IMR-90 (cell line): ENCODE data around the gene TMEM212. TPM values are rescaled to one million over a fixed set of nuclear protein-coding genes. Genes with fewer than 3 reads are reported as not detected.
"Not testable (repeated sequence)": the region's sequence is repeated elsewhere in the genome, so short reads cannot be mapped to it uniquely, and the experiment has no call there.

Experiments used
- ATAC-seq: fragments of 200-7000 bp; cut with Tn5 transposase; 2 replicates; pipeline ENCODE4 v1.9.1; 2020; ENCODE audit warnings: low read depth, mild to moderate bottlenecking, moderate library complexity
- BruUV-seq: library from RNA; stranded (reverse); fragments of 400-500 nt; replicated peaks from 2 replicates; lab custom pipeline; 2021; lab: Mats Ljungman, UMichigan
- CTCF ChIA-PET: fragments of 300-600 bp; formaldehyde crosslinking; extraction: SDS; loops from one replicate; lab custom pipeline; 2021; ENCODE audit warnings: antibody characterized with exemption; lab: Yijun Ruan, JAX
- POLR2A ChIA-PET: fragments of 300-600 bp; sonication (Branson Sonifier 250); formaldehyde crosslinking; loops from one replicate; lab custom pipeline; 2022; ENCODE audit warnings: antibody characterized with exemption; ENCODE audit not compliant: unreplicated experiment; lab: Charles Lee
- DNase-seq: peaks from one replicate; pipeline ENCODE4 v3.0.0; 2013
- H2AFZ ChIP-seq: replicated peaks from 2 replicates; pipeline ENCODE3; 2013; ENCODE audit warnings: low read length, mild to moderate bottlenecking; ENCODE audit not compliant: poor library complexity
- H2AK5ac ChIP-seq: 2 replicates; pipeline ENCODE4 v1.6.1; 2013; ENCODE audit warnings: low read depth, low read length, inconsistent platforms
- H2AK9ac ChIP-seq: replicated peaks from 2 replicates; pipeline ENCODE3; 2013; ENCODE audit warnings: mild to moderate bottlenecking, low read depth, low read length, moderate library complexity; ENCODE audit not compliant: poor library complexity
- H2BK120ac ChIP-seq: 2 replicates; pipeline ENCODE4 v1.6.1; 2013; ENCODE audit warnings: low read depth, low read length, inconsistent platforms
- H2BK15ac ChIP-seq: 3 replicates; pipeline ENCODE4 v1.6.1; 2013; ENCODE audit warnings: low read depth, low read length, inconsistent platforms
- H2BK20ac ChIP-seq: 2 replicates; pipeline ENCODE4 v1.6.1; 2013; ENCODE audit warnings: low read depth, mild to moderate bottlenecking, inconsistent platforms, low read length, moderate library complexity
- H2BK5ac ChIP-seq: 2 replicates; pipeline ENCODE4 v1.6.1; 2013; ENCODE audit warnings: mild to moderate bottlenecking, low read depth, low read length, inconsistent platforms; ENCODE audit not compliant: poor library complexity, severe bottlenecking
- H3K14ac ChIP-seq: replicated peaks from 2 replicates; pipeline ENCODE4 v1.6.1; 2013; ENCODE audit warnings: low read depth, low read length, inconsistent platforms
- H3K18ac ChIP-seq: 2 replicates; pipeline ENCODE4 v1.6.1; 2013; ENCODE audit warnings: low read depth, low read length, control low read depth
- H3K23ac ChIP-seq: 2 replicates; pipeline ENCODE4 v1.6.1; 2013; ENCODE audit warnings: low read depth, low read length, inconsistent platforms
- H3K27ac ChIP-seq: 2 replicates; pipeline ENCODE4 v1.5.1; 2013; ENCODE audit warnings: mild to moderate bottlenecking, control low read depth, low read length; ENCODE audit not compliant: insufficient read depth
- H3K27me3 ChIP-seq: 2 replicates; pipeline ENCODE4 v1.6.1; 2013; ENCODE audit warnings: low read length; ENCODE audit not compliant: control insufficient read depth, insufficient read depth
- H3K36me3 ChIP-seq: 2 replicates; pipeline ENCODE4 v1.6.1; 2013; ENCODE audit warnings: low read length, mixed read lengths; ENCODE audit not compliant: control insufficient read depth, insufficient read depth
- H3K4ac ChIP-seq: 2 replicates; pipeline ENCODE4 v1.6.1; 2013; ENCODE audit warnings: low read depth, low read length, inconsistent platforms
- H3K4me1 ChIP-seq: 2 replicates; pipeline ENCODE4 v1.6.1; 2013; ENCODE audit warnings: low read length, mixed read lengths; ENCODE audit not compliant: control insufficient read depth, insufficient read depth
- H3K4me2 ChIP-seq: 2 replicates; pipeline ENCODE4 v1.6.1; 2013; ENCODE audit warnings: low read depth, mild to moderate bottlenecking, control low read depth, low read length, moderate library complexity
- H3K4me3 ChIP-seq: 2 replicates; pipeline ENCODE4 v1.5.1; 2013; ENCODE audit warnings: low read depth, mild to moderate bottlenecking, control low read depth, low read length, moderate library complexity; ENCODE audit not compliant: insufficient read depth
- H3K56ac ChIP-seq: 2 replicates; pipeline ENCODE4 v1.6.1; 2013; ENCODE audit warnings: low read length, inconsistent platforms; ENCODE audit not compliant: insufficient read depth; ENCODE audit errors: extremely low read depth
- H3K79me1 ChIP-seq, 2 experiments: 2 replicates each; pipeline ENCODE4 v1.6.1; 2013; ENCODE audit warnings: low read length in 2 of 2, inconsistent platforms in 1 of 2, low read depth in 1 of 2
- H3K9ac ChIP-seq: 2 replicates; pipeline ENCODE4 v1.6.1; 2013; ENCODE audit warnings: low read depth, low read length, control low read depth
- H3K9me1 ChIP-seq: 2 replicates; pipeline ENCODE4 v1.6.1; 2013; ENCODE audit warnings: low read length, inconsistent platforms; ENCODE audit not compliant: insufficient read depth
- H3K9me3 ChIP-seq: 2 replicates; pipeline ENCODE4 v1.6.1; 2013; ENCODE audit warnings: low read length; ENCODE audit not compliant: control insufficient read depth, insufficient read depth
- H4K20me1 ChIP-seq: 2 replicates; pipeline ENCODE4 v1.6.1; 2013; ENCODE audit warnings: low read length, inconsistent platforms; ENCODE audit not compliant: insufficient read depth
- H4K5ac ChIP-seq: 2 replicates; pipeline ENCODE4 v1.6.1; 2013; ENCODE audit warnings: mild to moderate bottlenecking, low read depth, low read length, control low read depth
- H4K8ac ChIP-seq, 2 experiments: 2 replicates each; pipeline ENCODE4 v1.6.1; 2013; ENCODE audit warnings: low read depth in 2 of 2, low read length in 2 of 2, control low read depth in 1 of 2, inconsistent platforms in 1 of 2
- H4K91ac ChIP-seq: 2 replicates; pipeline ENCODE4 v1.6.1; 2013; ENCODE audit warnings: low read depth, low read length, inconsistent platforms; ENCODE audit not compliant: insufficient read depth
- CEBPB ChIP-seq: IDR thresholded peaks from 2 replicates; pipeline ENCODE4 v1.6.1; 2012; ENCODE audit warnings: low read depth, low read length, improper control_type of control experiment
- POLR2A ChIP-seq: IDR thresholded peaks from 2 replicates; pipeline ENCODE4 v1.6.1; 2012; ENCODE audit warnings: mild to moderate bottlenecking, low read depth, low read length
- RFX5 ChIP-seq: IDR thresholded peaks from 2 replicates; pipeline ENCODE4 v1.8.0; 2012; ENCODE audit warnings: low read depth, mild to moderate bottlenecking, low read length, moderate library complexity
- WGBS, 2 experiments: methylation state at CpG; one replicate each; pipeline versions ENCODE4 v1.1.5 to v1.1.7; 2013; ENCODE audit warnings: missing lambda C conversion rate in 2 of 2; ENCODE audit not compliant: insufficient read length in 1 of 2; ENCODE audit errors: extremely low coverage in 2 of 2; 5-methylcytosine and 5-hydroxymethylcytosine counted together
- dilution Hi-C: fragments of 300-500 bp; cut with HindIII; formaldehyde crosslinking; loops from one replicate; pipeline ENCODE4 v1.14.3; 2018; ENCODE audit warnings: low sequenced_read_pairs; ENCODE audit not compliant: unreplicated experiment
- in situ Hi-C: fragments of 300-500 bp; cut with MboI; formaldehyde crosslinking; loops from 3 replicates; pipeline ENCODE4 v1.14.3; 2019; ENCODE audit warnings: low sequenced_read_pairs, inconsistent platforms, mixed read lengths
- intact Hi-C: fragments of 100-400 bp; cut with micrococcal nuclease; formaldehyde crosslinking; loops from 2 replicates; pipeline ENCODE4 v1.10.0; 2022
- polyA plus RNA-seq, 3 experiments: library from polyadenylated mRNA; depleted of rRNA; stranded (reverse); fragments of >200 nt; gene quantifications; 2 replicates each; pipeline ENCODE4 v1.2.3, GENCODE V29; 2012; ENCODE audit warnings: low replicate concordance in 1 of 3
- total RNA-seq: library from RNA; depleted of rRNA; stranded (reverse); fragments of >200 nt; gene quantifications from 2 replicates; pipeline ENCODE4 v1.2.3, GENCODE V29; 2012
- TF ChIP-seq, protein P1 (sequence below): conservative IDR thresholded peaks from 2 replicates; pipeline ENCODE4 v1.5.1; 2012; ENCODE audit warnings: mild to moderate bottlenecking, low read depth, low read length, improper control_type of control experiment
- TF ChIP-seq, protein P2 (sequence below): fragments of 150-350 bp; IDR thresholded peaks from 2 replicates; pipeline ENCODE4 v1.6.1; 2016; ENCODE audit warnings: low read depth, mild to moderate bottlenecking, low read length, moderate library complexity, borderline replicate concordance

Gene TMEM212
- total and polyA plus RNA-seq, 2 of the 4 experiments (the other 2 are of a cell fraction), result not detected

DNA sequence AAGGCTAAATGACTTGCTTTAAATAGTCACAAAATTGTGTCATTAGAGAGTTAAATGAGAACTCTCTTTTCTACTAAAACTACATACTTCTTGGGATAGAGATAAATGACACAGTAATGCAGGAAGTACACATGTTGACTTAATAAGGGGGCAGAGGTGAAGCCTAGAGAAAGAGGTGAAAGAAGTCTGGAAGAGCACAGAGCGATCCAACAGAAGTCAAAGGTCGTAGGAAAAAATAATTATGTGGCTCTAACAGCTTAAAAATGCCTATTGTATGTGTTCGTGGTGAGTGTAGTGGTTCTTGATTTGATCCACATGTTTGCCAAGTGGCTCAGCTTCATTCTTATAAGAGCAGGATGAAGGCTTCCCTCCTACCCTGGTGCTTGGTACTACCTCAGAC is 61.7 kb downstream of the TMEM212 start:
- H3K4me3 ChIP-seq, result no peak overlapping the region
- no peak overlapping the region for H2AK9ac ChIP-seq
- 0 out of 2 replicates have a peak overlapping the region, but pooled peaks have one; percentile 33 for H2BK120ac ChIP-seq
- no peak overlapping the region for H2BK5ac ChIP-seq
- 49% methylated on average over 2 of the region's 3 CpGs; no CpG with 5 or more reads in 1 of the 2 experiments for WGBS, 2 experiments
- BruUV-seq, result no TSS peak
- H2AK5ac ChIP-seq, result no peak overlapping the region
- H3K4me1 ChIP-seq, result peaks cover 10% of the 10 kb centered on the region
- H3K36me3 ChIP-seq, result no peaks in the 10 kb centered on the region
- DNase-seq (peak; percentile 28), ATAC-seq (peak; percentile 50)
- H2BK20ac ChIP-seq, result 0 out of 2 replicates have a peak overlapping the region, but pooled peaks have one; percentile 43
- H3K23ac ChIP-seq, result peak overlapping the region; percentile 21; the same call in 1 of the 2 replicates
- no peak overlapping the region for H3K9ac ChIP-seq
- H3K27ac ChIP-seq, result no peak overlapping the region; the same call in 1 of the 2 replicates
- no peaks in the 10 kb centered on the region for H4K20me1 ChIP-seq
- H3K9me3 ChIP-seq, result 0 out of 2 replicates have a peak, but pooled peaks cover 2% of the 10 kb centered on the region
- no peak overlapping the region for H3K56ac ChIP-seq
- H4K8ac ChIP-seq, result 0 out of 4 replicates have a peak overlapping the region, but pooled peaks of 1 of the 2 experiments have one; percentile 44
- no peak overlapping the region for H3K4me2 ChIP-seq
- TF ChIP-seq RFX5, result no peak
- TF ChIP-seq, protein P1, sequence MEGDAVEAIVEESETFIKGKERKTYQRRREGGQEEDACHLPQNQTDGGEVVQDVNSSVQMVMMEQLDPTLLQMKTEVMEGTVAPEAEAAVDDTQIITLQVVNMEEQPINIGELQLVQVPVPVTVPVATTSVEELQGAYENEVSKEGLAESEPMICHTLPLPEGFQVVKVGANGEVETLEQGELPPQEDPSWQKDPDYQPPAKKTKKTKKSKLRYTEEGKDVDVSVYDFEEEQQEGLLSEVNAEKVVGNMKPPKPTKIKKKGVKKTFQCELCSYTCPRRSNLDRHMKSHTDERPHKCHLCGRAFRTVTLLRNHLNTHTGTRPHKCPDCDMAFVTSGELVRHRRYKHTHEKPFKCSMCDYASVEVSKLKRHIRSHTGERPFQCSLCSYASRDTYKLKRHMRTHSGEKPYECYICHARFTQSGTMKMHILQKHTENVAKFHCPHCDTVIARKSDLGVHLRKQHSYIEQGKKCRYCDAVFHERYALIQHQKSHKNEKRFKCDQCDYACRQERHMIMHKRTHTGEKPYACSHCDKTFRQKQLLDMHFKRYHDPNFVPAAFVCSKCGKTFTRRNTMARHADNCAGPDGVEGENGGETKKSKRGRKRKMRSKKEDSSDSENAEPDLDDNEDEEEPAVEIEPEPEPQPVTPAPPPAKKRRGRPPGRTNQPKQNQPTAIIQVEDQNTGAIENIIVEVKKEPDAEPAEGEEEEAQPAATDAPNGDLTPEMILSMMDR, result no peak
- no peak for TF ChIP-seq CEBPB
- TF ChIP-seq, protein P2, sequence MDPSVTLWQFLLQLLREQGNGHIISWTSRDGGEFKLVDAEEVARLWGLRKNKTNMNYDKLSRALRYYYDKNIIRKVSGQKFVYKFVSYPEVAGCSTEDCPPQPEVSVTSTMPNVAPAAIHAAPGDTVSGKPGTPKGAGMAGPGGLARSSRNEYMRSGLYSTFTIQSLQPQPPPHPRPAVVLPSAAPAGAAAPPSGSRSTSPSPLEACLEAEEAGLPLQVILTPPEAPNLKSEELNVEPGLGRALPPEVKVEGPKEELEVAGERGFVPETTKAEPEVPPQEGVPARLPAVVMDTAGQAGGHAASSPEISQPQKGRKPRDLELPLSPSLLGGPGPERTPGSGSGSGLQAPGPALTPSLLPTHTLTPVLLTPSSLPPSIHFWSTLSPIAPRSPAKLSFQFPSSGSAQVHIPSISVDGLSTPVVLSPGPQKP, result no peak
- no peak for TF ChIP-seq POLR2A
- POLR2A ChIA-PET, result no interaction called here
- in situ Hi-C loops, result no loop called here
- H3K14ac ChIP-seq, result peak overlapping the region; percentile 30; the same call in 1 of the 2 replicates
- H3K4ac ChIP-seq, result 0 out of 2 replicates have a peak overlapping the region, but pooled peaks have one; percentile 27
- dilution Hi-C loops, result no loop called here
- CTCF ChIA-PET, result no interaction called here
- intact Hi-C loops, result no loop called here
- H4K5ac ChIP-seq, result peak overlapping the region; percentile 19; the same call in 1 of the 2 replicates
- H3K9me1 ChIP-seq, result 0 out of 2 replicates have a peak, but pooled peaks cover 2% of the 10 kb centered on the region
- H3K79me1 ChIP-seq, result no peaks in the 10 kb centered on the region
- H3K18ac ChIP-seq, result peak overlapping the region; percentile 74
- H3K27me3 ChIP-seq, result no peaks in the 10 kb centered on the region
- peak overlapping the region; percentile 67 for H2AFZ ChIP-seq
- H2BK15ac ChIP-seq, result 0 out of 3 replicates have a peak overlapping the region, but pooled peaks have one; percentile 64
- no peak overlapping the region; the same call in 1 of the 2 replicates for H4K91ac ChIP-seq

DNA sequence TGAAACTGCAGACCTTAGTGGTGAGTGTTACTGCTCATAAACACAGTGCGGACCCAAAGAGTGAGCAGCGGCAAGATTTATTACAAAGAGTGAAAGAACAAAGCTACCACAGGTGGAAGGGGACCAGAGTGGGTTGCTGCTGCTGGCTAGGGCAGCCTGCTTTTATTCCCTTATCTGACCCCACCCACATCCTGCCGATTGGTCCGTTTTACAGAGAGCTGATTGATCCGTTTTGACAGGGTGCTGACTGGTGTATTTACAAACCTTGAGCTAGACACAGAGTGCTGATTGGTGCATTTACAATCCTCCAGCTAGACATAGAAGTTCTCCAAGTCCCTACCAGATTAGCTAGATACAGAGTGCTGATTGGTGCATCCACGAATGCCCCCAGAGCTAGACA is 63.4 kb downstream of the TMEM212 start:
- POLR2A ChIA-PET, H3K23ac ChIP-seq, H2AK9ac ChIP-seq, H3K9me3 ChIP-seq, H4K20me1 ChIP-seq, H2BK5ac ChIP-seq, H2BK15ac ChIP-seq, H2AK5ac ChIP-seq, H2BK120ac ChIP-seq, H3K36me3 ChIP-seq, H3K4me1 ChIP-seq, H3K79me1 ChIP-seq, H3K4me3 ChIP-seq, H3K27me3 ChIP-seq, in situ Hi-C loops, H3K4ac ChIP-seq, H3K14ac ChIP-seq, H4K5ac ChIP-seq, intact Hi-C loops, dilution Hi-C loops, H2AFZ ChIP-seq, BruUV-seq, H2BK20ac ChIP-seq, H4K91ac ChIP-seq, H3K9ac ChIP-seq, H3K56ac ChIP-seq, H3K27ac ChIP-seq, H3K9me1 ChIP-seq, H3K18ac ChIP-seq, ATAC-seq, H4K8ac ChIP-seq, CTCF ChIA-PET, H3K4me2 ChIP-seq, DNase-seq: not testable (repeated sequence)
- WGBS, 2 experiments, result 100% methylated on average over 3 of the region's 6 CpGs; no CpG with 5 or more reads in 1 of the 2 experiments
